Measurements from ENCODE around the gene COX7B2.
A peak's percentile ranks its signal among the peaks of the same experiment; 100 is the strongest.

Gene COX7B2

DNA sequence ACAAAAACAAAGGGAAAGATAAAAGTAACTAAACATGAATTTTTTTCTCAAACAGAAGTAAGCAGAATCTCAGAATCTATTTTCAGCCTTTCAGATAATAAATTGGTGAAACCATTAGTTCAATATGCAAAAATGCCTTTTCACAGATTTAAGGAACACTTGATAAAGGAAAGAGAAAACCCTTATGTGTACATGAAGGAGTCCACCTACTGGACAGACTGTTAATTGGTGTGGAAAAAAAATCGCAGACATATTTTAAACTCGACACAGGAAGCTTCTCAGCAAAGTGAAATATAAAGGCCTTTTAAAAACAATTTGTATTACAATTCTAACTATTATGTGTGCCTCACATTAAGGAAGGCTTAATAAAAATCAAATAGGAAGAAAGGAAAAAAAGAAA is 22.3 kb downstream of the COX7B2 start:
- DNase-seq, result peak; percentile 17

DNA sequence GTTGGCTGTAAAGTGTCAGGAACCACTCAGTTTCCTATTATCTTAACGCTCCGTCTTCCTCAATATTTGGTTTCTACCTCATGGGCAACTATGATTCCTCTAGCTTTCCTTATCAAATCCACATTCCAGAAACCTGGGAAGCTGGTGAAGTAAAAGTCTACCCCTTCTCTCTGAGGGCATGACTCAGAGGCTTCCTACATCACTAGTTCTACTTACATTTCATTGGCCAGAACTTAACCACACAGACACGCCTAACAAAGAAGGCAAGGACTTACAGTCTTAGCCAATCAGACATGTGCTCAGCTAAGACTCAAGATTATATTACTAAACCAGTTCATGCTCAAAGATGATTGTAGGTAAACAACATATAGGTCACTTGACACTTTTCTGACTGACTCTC is 30.4 kb downstream of the COX7B2 start:
- no peak for DNase-seq

DNA sequence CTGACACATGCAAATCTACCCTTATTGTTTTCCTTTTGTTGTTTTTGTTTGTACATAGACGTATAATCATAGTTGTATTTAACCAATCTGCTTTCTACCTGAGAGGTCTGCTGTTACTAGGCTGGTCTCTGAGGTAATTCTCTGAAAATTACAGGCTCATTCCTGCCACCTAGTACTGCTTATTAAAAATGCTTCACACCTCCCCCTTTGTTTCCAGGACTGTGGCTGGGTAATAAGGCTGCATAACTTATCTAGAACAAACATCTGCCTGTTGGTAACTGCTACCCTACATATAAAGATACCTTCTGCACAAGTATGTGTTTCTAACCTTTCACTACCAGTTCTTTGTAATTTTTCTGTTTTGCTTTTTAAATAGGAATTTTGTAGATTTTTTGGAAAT is 34.2 kb downstream of the COX7B2 start:
- DNase-seq, result no peak

DNA sequence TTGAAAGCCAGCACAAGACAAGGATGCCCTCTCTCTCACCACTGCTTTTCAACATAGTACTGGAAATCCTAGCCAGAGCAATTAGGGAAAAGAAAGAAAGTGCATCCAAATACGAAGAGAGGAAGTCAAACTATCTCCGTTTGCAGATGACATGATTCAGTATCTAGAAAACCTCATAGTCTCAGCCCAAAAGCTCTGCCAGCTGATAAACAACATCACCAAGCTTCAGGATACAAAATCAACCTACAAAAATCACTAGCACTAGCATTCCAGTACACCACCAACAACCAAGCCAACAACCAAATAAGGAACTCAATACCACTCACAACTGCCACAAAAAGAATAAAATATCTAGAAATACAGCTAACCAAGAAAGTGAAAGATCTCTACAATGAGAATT is 38.6 kb downstream of the COX7B2 start:
- no peak for DNase-seq

DNA sequence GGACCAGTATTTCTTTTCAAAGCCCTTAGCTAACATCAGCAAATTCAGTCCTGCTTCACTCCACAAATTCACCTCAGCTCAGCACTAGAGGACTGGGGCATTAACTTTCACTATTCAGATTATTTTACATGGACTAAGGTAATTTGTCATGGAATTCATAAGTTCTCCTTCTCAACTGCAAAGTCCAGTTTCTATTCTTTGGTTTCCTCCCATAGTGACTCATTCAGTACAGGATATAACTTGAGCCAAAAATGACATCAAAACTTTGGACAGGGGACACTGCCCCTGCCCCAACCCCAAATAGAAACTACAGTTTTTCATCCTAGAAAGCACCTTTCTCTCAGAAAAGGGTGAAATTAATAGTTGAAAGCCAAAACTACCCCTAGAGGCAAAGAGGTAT is 52.7 kb downstream of the COX7B2 start:
- DNase-seq, result no peak

DNA sequence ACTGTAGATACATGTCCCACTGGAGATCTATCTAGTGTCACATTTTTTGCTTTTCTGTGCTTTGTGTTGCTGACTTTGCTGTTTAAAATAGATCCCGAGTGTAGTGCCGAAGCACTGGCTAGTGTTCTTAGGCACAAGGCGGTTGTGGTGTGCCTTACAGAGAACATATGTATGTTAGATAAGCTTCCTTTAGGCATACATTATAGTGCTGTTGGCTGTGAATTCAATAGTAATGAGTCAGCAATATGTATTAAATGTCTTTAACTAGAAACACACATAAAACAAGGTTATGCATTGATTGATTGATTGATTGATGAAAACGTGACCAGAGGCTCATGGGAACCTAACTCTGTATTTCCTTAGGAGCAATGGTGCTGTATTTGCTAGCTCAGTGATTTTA is 56.2 kb downstream of the COX7B2 start:
- no peak for DNase-seq

DNA sequence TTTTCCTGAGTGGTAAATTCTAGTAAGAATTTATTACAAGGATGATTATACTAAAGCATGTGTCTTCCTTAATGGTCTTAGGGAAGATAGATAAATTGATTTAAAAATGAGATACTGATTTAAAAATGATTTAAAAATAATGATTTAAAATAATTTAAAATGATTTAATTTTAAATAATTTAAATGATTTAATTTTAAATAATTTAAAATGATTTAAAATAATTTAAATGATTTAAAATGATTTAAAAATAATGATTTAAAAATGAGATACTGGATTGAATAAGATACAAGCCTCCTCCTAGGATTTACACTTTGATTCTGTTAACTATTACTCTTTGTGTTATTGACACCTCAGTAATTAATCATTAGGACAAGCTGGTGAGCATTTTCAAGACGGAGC is 59.0 kb downstream of the COX7B2 start:
- no peak for DNase-seq

DNA sequence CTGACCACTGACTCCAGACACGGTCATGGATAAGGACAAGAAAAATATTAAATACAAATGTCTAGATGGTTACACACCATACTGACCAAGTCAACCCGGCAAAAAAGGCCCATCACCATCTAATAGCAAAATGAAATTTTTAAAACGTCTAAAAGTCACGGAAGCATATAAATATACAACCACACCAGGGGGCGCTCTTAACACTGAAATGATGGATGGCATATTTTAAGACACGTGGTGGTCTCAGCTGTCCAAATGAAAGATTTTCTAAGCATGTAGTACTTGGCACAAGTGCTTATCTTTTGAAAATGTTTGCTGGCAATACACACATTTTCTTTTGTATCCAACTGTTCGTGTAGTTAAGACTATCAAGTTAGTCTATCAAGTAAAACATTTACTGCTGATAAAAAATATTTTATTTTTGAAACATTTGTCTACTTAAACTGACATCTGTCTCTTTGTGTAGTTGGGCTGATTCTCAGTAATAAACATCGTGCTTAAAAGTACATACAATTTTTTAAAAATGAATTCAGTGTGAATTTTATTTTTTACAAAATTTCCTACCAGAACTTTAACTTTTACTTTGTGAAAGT is 64.6 kb downstream of the COX7B2 start:
- peak; percentile 30 for DNase-seq

DNA sequence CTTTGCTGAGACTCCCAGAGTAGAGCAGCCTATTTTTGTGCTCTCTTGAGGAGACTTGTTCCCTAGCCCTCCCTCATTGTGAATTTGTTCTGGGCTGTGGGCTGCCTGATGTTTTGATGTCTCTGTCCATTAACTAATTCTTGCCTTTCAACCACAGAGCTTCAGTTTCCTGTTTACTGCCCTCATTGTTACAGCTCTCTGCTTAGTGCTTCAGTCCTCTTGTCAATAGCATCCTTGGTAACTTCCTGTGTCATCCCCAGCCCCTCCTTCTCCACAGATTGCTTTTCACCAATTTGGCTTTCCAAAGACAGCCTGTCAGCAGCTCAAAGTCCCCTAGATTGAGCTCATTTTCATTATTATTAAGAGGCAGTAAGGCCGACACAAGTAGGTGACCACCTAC is 69.9 kb downstream of the COX7B2 start:
- peak; percentile 40 for DNase-seq

DNA sequence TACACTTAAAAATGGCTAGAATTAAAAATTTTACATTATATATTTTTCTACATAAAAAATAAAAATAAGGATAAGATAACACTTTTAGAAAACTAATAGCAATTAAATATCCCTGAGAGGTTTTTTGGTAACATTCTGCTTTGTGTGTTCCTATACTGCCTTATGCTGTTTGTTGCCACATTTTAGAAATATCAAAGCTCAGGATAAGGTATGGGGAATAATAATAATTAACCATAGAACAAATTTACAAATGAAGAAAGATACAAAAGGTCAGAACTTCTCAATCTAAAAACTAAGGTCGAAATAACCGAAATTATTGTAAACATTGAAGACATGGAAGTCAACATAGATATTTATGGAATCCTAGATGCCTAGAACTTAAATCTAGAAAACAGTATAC is 71.4 kb downstream of the COX7B2 start:
- no peak for DNase-seq

DNA sequence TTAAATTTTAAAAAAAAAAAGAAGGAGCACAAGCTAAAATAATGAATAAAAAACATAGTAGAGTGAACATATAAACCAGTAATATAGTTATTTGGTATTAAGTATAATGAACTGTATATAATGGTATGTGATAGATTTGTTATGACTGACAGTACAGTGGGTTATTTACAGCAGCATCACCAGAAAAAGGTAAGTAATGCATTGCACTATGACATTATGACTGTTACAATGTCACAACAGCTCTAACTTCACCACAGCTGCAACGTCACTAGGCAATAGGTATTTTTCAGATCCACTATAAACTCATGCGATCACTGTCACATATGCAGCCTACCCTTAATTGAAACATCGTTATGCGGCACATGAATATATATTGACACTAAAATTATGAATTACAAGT is 72.5 kb downstream of the COX7B2 start:
- DNase-seq, result no peak

DNA sequence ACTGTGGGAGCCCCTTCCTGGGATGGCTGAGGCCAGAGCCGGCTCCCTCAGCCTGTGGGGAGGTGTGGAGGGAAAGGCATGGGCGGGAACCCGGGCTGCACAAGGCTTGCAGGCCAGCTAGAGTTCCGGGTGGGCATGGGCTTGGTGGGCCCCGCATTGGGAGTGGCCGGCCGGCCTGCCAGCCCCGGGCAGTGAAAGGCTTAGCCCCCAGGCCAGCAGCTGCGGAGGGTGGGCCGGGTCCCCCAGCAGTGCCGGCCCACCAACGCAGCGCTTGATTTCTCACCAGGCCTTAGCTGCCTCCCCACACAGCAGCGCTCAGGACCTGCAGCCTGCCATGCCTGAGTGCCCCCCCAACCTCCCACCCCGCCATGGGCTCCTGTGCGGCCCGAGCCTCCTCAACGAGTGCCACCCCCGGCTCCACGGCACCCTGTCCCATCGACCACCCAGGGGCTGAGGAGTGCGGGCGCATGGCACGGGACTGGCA is 78.0 kb downstream of the COX7B2 start:
- no peak for DNase-seq

DNA sequence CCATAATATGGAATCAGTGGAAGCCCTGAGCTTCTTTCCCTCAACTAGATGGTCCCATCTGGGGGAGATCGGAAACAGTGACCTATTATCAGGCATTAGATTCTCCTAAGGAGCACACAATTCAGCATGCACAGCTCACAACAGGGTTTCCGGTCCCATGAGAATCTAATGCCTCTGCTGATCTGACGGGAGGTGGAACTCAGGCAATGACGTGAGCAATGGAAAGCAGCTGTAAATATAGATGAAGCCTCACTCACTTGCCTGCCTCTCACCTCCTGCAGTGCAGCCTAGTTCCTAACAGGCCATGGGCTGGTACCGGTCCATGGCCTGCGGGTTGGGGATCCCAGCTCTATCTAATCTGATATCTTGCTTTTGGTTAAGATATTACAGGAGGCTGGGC is 88.9 kb downstream of the COX7B2 start:
- DNase-seq, result no peak

DNA sequence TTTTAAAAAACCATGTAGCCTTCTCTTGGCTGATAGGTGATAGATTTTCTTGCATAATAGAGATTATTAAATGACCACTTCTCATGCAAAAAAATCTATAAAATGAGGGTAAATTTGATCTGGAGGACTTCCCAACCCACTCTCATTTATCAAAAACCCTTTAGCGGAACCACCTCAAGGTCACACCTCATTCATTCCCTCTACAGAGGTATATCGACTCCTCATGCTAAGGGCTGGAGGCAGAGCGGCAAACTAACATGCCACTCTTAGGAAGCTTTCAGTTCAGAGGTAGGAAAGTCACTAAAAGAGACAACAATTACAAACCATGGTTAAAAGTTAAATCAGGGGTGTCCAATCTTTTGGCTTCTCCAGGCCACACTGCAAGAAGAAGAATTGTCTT is 90.0 kb downstream of the COX7B2 start:
- no peak for DNase-seq

DNA sequence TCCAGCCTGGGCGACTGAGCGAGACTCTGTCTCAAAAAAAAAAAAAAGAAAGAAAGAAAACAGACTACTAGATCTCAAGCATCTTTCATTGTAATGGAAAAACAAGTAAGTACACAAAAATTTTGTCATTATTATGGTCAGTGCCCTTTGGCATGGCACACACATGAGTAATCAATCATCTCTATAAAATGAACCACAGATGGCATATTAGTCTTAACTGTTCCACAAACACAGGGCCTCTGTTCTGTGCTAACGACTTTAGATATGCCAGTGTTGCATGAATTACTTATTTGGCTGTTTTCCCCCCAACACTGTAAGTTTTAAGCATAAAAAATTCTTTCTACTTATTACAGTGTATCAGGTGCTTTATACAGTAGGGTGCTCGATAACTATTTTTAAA is 90.4 kb downstream of the COX7B2 start:
- DNase-seq, result no peak

DNA sequence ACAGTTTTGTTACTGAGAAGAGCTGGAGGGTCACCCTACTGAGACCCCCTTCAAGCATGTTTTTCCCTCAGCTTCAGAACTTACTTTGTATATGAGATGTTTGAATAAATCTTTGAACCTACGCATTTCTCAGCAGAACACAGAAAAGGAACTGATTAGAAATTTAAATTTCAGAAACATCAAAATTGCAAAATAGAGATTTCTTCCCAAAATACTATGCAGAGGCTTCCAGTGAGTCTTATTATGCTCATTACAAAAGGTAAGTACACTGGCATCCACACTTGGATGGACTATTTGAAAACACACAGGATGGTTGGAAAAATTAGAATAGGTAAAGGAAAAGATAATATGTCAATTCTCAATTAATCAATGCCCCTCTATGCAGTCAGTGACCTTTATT is 91.2 kb downstream of the COX7B2 start:
- DNase-seq, result no peak

DNA sequence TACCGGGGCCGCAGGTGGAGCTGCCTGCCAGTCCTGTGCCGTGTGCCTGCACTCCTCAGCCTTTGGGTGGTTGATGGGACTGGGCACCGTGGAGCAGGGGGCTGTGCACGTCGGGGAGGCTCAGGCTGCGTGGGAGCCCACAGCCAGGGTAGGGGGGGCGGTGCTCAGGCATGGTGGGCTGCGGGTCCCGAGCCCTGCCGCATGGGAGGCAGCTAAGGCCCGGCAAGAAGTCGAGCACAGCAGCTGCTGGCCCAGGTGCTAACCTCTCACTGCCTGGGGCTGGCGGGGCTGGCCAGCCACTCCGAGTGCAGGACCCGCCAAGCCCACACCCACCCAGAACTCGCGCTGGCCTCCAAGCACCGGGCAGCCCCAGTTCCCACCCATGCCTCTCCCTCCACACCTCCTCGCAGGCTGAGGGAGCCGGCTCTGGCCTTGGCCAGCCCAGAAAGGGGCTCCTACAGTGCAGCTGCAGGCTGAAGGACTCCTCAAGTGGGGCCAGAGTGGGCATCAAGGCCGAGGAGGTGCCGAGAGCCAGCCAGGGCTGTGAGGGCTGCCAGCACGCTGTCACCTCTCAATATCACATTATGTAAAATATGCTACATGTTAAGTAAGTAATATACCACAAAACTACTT is 104.1 kb downstream of the COX7B2 start:
- no peak for DNase-seq

DNA sequence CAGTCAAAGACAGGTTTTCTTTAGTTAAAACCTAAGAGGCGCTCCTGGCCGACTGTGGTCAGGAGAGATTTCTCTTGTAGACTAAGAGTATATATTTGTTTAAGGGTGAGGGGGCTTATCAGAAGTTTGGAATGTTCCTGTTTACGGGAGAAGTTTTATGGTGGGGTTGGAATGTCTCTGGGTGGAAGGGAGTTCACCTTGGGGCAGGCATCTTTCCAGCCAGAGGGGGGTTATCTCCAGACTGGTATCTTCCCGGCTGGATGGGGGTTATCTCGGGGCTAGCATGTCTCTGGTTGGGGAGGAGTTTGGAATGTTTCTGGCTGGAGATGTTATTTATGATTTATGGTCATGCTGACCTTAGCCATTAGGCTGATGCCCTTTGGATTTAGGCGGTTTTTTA is 116.0 kb downstream of the COX7B2 start:
- no peak for DNase-seq

DNA sequence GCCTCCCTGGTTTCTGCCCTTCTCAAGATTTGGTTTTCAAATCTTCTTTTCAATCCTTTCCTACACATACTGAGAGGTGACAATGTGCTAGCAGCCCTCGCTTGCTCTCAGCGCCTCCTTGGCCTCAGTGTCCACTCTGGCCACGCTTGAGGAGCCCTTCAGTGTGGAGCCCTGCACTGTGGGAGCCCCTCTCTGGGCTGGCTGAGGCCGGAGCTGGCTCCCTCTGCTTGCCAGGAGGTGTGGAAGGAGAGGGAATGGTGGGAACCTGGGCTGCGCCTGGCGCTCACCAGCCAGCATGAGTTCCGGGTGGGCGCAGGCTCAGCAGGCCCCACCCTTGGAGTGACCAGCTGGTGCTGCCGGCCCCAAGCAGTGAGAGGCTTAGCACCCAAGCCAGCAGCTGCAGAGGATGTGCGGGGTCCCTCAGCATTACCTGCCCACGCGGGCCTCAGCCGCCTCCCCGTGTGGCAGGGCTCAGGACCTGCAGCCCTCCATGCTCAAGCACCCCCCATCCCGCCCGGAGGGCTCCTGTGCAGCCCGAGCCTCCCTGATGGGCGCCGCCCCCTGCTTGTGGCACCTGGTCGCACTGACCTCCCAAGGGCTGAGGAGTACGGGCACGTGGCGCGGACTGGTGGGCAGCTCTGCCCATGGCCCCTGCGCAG is 127.5 kb downstream of the COX7B2 start:
- DNase-seq, result no peak

DNA sequence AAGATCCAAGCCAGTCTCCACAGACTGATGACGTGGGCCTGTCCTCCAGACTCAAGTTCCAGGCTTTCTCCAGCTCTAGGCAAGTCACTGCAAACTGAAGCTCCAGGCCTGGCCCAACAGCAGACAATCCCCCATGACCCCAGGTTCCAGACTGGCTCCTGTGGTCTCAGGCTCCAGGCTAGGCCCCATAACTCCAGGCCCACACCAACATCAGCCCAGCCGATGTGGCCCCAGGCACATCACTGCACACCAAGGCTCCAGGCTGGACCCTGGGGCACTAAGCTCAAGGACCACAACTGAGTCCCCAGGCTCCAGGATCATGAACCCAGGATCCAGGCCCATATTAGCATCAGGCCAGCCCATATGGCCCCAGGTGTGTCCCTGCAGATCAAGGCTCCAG is 143.6 kb downstream of the COX7B2 start:
- DNase-seq, result no peak

DNA sequence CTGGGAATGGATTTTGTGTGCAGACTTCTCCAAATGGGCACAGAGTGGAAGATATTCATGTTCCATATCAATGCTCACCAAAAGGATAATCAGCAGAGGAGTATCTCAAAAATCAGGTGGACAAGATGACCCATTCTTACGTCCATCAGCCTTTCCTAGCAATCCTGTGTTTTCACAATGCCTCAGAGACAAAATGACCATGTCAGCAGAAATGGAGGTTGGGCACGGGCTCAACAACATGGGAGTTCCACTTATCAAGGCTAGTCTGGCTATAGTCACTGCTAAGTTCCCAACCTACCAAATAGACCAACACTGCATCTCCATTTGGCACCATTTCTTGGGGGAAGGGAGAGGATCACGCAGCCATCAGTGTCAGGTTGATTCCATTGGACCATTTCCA is 179.0 kb downstream of the COX7B2 start:
- no peak for DNase-seq

DNA sequence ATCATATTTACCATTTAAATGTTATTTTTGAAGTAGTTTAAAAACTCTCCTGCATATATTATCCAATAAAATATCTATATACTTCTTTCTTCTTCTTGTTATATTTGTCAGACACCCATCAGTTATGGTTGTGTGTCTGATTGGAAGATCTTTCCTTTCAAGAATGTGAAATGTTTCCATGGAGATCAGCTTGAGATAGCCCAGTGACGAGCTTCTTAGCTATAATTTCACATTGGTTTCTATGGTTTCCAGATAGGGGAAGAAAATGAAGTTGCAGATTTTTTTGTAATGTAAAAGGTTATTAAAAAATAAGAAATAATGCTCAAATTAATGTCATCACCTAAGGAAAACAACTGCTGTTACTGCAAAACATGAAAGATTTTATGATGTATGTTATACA is 189.0 kb downstream of the COX7B2 start:
- DNase-seq, result no peak

DNA sequence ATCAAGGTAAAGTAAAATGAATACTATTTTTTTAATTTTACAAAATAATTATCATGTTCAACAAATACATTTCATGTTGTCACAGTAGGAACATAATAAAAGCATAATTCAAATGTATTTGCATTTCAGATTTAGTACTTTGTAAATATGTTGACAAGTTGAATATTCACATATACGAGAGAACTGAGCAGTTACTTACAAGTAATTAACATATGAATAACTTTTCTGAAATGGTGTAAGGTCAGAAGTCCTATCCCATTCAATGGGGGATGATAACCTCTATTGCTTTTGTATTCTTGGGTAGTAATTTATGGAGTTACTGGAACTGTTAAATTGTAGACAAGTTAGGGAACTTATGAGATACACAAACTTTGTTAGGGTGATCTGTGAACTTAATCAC is 191.1 kb downstream of the COX7B2 start:
- DNase-seq, result no peak

DNA sequence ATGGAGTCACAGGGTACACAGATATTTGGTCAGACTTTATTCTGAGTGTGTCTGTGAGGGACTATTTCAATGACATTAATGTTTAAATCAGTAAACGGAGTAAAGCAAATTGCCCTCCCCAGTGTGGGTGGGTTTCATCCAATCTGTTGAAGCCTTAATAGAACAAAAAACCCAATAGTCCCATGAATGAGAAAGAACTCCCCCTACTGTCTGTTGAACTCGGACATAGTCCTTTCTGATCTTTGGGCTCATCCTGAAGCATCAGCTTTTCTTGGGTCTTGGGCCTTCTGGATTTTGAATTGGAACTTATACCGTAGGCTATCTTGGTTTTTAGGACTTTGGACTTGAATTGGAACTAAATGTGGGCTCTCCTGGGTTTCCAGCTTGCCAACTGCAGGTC is 193.6 kb downstream of the COX7B2 start:
- DNase-seq, result no peak

DNA sequence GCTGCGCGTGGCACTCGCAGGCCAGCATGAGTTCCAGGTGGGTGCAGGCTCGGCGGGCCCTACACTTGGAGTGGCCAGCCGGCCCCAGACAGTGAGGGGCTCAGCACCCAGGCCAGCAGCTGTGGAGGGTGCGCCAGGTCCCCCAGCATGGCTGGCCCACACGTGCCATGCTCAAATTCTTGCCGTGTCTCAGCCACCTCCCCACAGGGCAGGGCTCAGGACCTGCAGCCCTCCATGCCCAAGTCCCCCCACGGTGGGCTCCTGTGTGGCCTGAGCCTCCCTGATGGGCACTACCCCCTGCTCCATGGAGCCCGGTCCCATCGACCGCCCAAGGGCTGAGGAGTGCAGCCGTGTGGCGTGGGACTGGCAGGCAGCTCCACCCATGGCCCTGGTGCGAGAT is 210.2 kb downstream of the COX7B2 start:
- no peak for DNase-seq
